Nephron (organoid): ENCODE measurements around the gene HES4.

Experiments
- H3K27ac Mint-ChIP-seq, 3 experiments: 2 replicates each; pipeline ENCODE4 v1.8.0; 2020; ENCODE audit warnings: mixed read lengths in 3 of 3, mild to moderate bottlenecking in 2 of 3, moderate library complexity in 1 of 3
- H3K27me3 Mint-ChIP-seq: 2 replicates; pipeline ENCODE4 v1.8.0; 2021; ENCODE audit warnings: low read depth, mild to moderate bottlenecking, moderate library complexity, mixed read lengths
- H3K36me3 Mint-ChIP-seq: 2 replicates; pipeline ENCODE4 v1.8.0; 2020; ENCODE audit warnings: low read depth, mixed read lengths
- H3K4me1 Mint-ChIP-seq: 2 replicates; pipeline ENCODE4 v1.8.0; 2020; ENCODE audit warnings: mixed read lengths
- H3K4me3 Mint-ChIP-seq, 3 experiments: 2 replicates each; pipeline ENCODE4 v1.8.0; 2020; ENCODE audit warnings: mild to moderate bottlenecking in 3 of 3, mixed read lengths in 3 of 3, moderate library complexity in 2 of 3
- H3K9me3 Mint-ChIP-seq: 2 replicates; pipeline ENCODE4 v1.8.0; 2020; ENCODE audit warnings: mixed read lengths
- CTCF ChIP-seq, 3 experiments: fragments of 200-600 bp; sonication (generic); IDR thresholded peaks; one replicate each; pipeline ENCODE4 v1.5.0; 2021; ENCODE audit warnings: antibody characterized with exemption in 3 of 3; ENCODE audit not compliant: unreplicated experiment in 3 of 3

The HES4 gene

GRCh38 chr1:1025730-1026129 is 25.8 kb upstream of the HES4 start:
- Mint-ChIP-seq H3K4me3 (peak overlapping the region in 1 of 3 experiments; percentile 15), H3K4me1 (peaks cover 26% of the 10 kb centered on the region), H3K27ac (peak overlapping the region in 2 of 3 experiments; percentile 52 to 66), H3K27me3 (no peaks in the 10 kb centered on the region), H3K36me3 (no peaks in the 10 kb centered on the region), H3K9me3 (no peaks in the 10 kb centered on the region)
- no peak for TF ChIP-seq CTCF (IDR thresholded peaks at IDR 0.05; ENCODE audit: unreplicated experiment in 3 of 3)

DNA sequence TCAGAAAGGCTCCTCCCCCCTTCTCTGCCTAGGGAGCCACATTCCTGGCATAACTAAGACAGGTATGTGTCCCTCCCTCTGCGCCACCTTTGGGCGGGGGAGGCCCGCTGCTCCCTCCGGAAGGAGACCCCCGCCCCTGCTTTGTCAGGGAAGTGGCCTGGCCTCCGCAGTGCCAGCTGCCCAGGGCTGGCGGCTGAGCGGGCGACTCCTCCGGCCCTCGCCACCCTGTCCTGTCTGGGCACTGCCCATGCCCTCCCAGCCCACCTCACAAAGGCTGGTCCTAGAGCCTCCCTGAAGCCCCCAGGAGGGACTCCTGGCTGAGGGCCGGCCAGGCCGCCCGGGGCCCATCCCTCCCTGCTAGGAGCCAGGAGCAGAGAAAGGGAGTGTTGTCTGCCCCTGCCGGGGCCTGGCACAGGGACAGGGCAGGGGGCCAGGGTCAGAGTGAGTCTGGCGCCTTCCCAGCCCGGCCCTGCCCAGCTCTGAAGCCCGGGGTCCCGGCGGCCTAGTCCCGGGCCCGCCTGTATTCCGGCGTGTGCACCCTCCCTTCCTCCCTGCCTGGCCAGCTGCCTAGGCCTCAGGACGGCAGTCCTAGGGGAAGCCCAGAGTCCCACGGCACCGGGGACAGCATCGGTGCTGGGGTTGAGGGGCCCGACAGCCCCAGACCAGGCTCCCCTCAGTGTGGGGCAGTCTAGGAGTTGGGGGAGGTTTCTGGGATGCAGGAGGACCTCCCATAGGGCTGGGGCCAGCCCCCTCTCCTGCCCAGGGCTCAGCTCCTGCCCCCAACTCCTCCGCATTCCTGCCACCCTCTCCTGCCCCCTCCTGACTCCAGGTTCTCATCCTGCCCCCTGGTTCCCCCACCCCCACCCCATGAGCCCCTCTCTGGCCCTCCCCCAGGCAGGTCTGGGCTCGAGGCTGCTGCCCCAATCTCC is 25.1 kb upstream of the HES4 start:
- Mint-ChIP-seq H3K4me1 (peaks cover 26% of the 10 kb centered on the region), H3K4me3 (peak overlapping the region in 2 of 3 experiments; percentile 53 to 56), H3K27ac (peak overlapping the region in 1 of 3 experiments; percentile 81)

DNA sequence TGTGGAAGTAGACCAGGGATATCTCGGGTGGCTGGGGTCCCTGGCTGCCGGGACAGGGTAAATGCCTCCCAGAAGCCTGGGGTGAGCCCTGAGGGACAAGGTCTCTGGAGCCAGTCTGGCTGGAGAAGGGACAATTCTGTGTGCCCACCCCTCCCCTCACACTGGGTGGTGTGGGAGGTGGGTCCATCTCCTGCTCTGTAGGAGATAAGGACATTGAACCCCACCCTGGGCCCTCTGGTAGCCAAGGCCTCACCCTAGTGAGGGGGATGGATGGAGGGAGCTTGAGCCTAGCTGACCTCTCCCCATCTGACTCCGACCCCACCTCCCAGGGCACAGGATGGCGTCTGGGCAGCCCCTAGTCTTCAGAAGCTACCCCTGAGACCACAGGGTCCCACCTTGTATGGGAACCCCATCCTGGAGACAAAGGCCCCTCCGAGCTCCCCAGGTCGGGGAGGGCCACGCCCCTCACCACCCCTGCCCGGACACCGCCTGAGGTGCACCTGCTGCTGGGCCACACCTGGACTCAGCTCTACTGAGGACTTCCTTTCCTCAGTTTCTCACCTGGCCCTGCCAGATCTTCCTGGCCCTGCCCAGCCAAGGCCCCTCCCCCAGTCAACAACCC is 24.4 kb upstream of the HES4 start:
- Mint-ChIP-seq H3K4me1 (peaks cover 26% of the 10 kb centered on the region), H3K9me3 (no peaks in the 10 kb centered on the region), H3K4me3 (peak overlapping the region in 2 of 3 experiments; percentile 53 to 56), H3K27ac (peak overlapping the region in 1 of 3 experiments; percentile 81), H3K36me3 (no peaks in the 10 kb centered on the region), H3K27me3 (no peaks in the 10 kb centered on the region)
- TF ChIP-seq CTCF (IDR thresholded peaks at IDR 0.05; ENCODE audit: unreplicated experiment in 3 of 3), result no peak

More for the DNA sequence above, 25.1 kb upstream of the HES4 start:
- Mint-ChIP-seq H3K9me3 (no peaks in the 10 kb centered on the region), H3K36me3 (no peaks in the 10 kb centered on the region), H3K27me3 (no peaks in the 10 kb centered on the region)
- TF ChIP-seq CTCF (IDR thresholded peaks at IDR 0.05; ENCODE audit: unreplicated experiment in 3 of 3), result no peak

DNA sequence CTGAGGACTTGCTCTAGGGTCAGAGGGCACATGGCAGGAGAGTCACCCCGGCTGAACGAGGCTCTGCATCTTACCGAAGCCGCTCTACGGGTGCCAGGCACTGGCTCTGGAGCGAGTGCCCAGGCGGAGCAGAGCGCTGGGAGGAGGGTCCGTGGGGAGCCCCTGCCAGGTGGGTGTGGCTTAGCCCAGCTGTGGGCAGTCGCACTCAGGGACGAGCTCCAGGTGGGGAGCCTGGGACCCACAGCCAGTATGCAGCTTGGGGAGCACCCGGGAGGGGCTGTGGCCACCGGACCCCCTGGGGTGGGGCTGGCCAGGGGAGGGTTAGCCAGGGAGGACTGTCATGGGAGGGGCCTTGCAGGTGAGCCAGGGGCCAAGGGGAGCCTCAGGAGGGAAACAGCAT is 23.8 kb upstream of the HES4 start:
- Mint-ChIP-seq H3K9me3 (no peaks in the 10 kb centered on the region), H3K4me1 (peaks cover 26% of the 10 kb centered on the region), H3K36me3 (no peaks in the 10 kb centered on the region), H3K4me3 (peak overlapping the region; percentile 80 to 89 (median 87)), H3K27me3 (no peaks in the 10 kb centered on the region), H3K27ac (peak overlapping the region in 1 of 3 experiments; percentile 42)
- TF ChIP-seq CTCF (IDR thresholded peaks at IDR 0.05; ENCODE audit: unreplicated experiment in 3 of 3), result no peak

- Mint-ChIP-seq H3K4me3 (peak overlapping the region; percentile 80 to 89 (median 87)), H3K9me3 (no peaks in the 10 kb centered on the region), H3K27ac (peak overlapping the region; percentile 73 to 93 (median 87)), H3K36me3 (no peaks in the 10 kb centered on the region), H3K4me1 (peaks cover 25% of the 10 kb centered on the region), H3K27me3 (no peaks in the 10 kb centered on the region)
- TF ChIP-seq CTCF (IDR thresholded peaks at IDR 0.05; ENCODE audit: unreplicated experiment in 3 of 3), result no peak
These were observed 22.6 kb upstream of the HES4 start for GRCh38 chr1:1022302-1023009.
